ENCODE data around the gene CAMK4.

DNA sequence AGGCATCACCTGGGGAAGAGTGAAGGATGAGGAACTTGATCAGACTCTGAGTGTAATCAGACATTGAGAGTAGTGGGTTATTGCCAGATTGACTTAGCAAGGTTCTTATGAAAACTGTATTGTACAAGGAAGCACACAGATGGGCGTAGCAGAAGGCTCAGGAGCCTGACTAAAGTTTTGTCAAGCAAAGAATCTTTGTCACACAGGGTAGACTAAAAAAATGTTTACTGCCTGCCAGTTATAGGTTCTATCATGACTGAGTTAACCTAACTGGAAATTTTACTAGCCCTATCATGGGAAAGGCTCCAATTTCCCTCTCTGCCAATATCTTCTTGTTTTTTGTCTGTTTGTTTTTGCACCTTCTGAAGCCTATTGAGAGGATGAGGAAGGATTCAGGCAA is 19.1 kb downstream of the CAMK4 start:
- TF ChIP-seq HCFC1 (IDR thresholded peaks at IDR 0.05; ENCODE audit: low read depth, low read length) (no peak), ZNF124 (CRISPR knock-in tag; IDR thresholded peaks at IDR 0.05) (no peak), YY1 (IDR thresholded peaks at IDR 0.05; ENCODE audit: borderline replicate concordance in 1 of 3, control insufficient read depth in 1 of 3, extremely low read depth in 1 of 3, insufficient read depth in 3 of 3, insufficient read length in 1 of 3, insufficient replicate concordance in 2 of 3, low read depth in 1 of 3, low read length in 2 of 3) (no peak), ZBED1 (IDR thresholded peaks at IDR 0.05) (no peak)
